Testis (tissue), 3 donors: ENCODE results near the gene HECA. TPM values are rescaled to one million over a fixed set of nuclear protein-coding genes. Genes with fewer than 3 reads are reported as not detected.

Experiments
- DNase-seq: peaks from one replicate; pipeline ENCODE4 v3.0.0-alpha.2; 2019
- H3K27ac ChIP-seq, 2 donors: fragments of 200-600 bp; sonication (generic); one replicate each; pipeline ENCODE4 v1.5.1; 2019
- H3K27me3 ChIP-seq: fragments of 200-600 bp; sonication (generic); one replicate; pipeline ENCODE4 v1.5.1; 2019
- H3K36me3 ChIP-seq: fragments of 200-600 bp; sonication (generic); one replicate; pipeline ENCODE4 v1.5.1; 2017; ENCODE audit warnings: low read depth; ENCODE audit errors: missing control alignments
- H3K4me1 ChIP-seq: fragments of 200-600 bp; sonication (generic); one replicate; pipeline ENCODE4 v1.5.1; 2019
- H3K4me3 ChIP-seq, 2 donors: fragments of 200-600 bp; sonication (generic); one replicate each; pipeline ENCODE4 v1.5.1; 2017 to 2019
- H3K9me3 ChIP-seq: fragments of 200-600 bp; sonication (generic); one replicate; pipeline ENCODE4 v1.5.1; 2017
- POLR2A ChIP-seq: fragments of 450-650 bp; IDR thresholded peaks from one replicate; pipeline ENCODE4 v1.6.1; 2017; ENCODE audit warnings: antibody characterized with exemption, mild to moderate bottlenecking, moderate library complexity
- WGBS, 2 donors: methylation state at CpG; one replicate each; pipeline ENCODE4 v1.1.5; 2018; 5-methylcytosine and 5-hydroxymethylcytosine counted together
- intact Hi-C: fragments of 100-400 bp; cut with DNase I; formaldehyde crosslinking; loops from one replicate; pipeline ENCODE4 v1.15.1; 2023; ENCODE audit warnings: low total_unique reads
- polyA plus RNA-seq: library from polyadenylated mRNA; stranded (reverse); fragments of 350-450 nt; fragmentation: Illumina TruSeq; extraction: RNeasy Lipid Tissue Mini Kit (QIAGEN cat#74804); gene quantifications from one replicate; pipeline ENCODE4 v1.2.3, GENCODE V29; 2014; ENCODE audit warnings: low read depth, low replicate concordance; ENCODE audit not compliant: insufficient read depth
- total RNA-seq, 2 donors: library from RNA; depleted of rRNA; stranded (reverse); fragments of >200 nt; gene quantifications; one replicate each; pipeline ENCODE4 v1.2.3, GENCODE V29; 2016
- TF ChIP-seq, protein P1 (sequence below), 3 experiments: fragments of 450-650 bp in 2 of 3; fragments of 200-600 bp in 1 of 3; sonication (generic) in 1 of 3; IDR thresholded peaks; one replicate each; pipeline ENCODE4 v1.5.1; 2016 to 2019; ENCODE audit warnings: antibody characterized with exemption in 3 of 3, mild to moderate bottlenecking in 2 of 3, moderate library complexity in 1 of 3

Gene HECA
- total and polyA plus RNA-seq, 3 donors from 2014 or later = 19.1 to 47.4 (median 40.2) TPM

DNA sequence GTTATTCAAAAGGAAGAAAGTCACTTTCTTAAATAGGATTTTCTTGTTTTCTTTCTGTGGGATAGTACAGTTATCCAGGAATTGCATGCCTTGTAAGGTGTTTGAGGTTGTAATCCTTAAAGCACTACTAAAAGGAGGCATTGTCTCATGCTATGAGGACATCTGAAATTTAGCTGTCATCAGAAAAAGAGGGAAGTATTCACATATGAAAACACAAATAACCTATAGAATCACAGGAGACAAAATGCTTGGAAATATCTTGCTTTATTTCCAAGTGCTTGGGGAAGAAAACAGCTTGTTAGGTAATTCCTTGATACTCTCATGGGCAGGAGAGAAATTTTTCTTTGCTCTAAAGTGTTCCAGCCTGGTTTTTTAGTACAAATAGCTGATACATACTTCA is 40.1 kb downstream of the HECA start:
- DNase-seq = no peak
- intact Hi-C loops = no loop called here
- H3K36me3 ChIP-seq = no peaks in the 10 kb centered on the region
- H3K9me3 ChIP-seq = no peaks in the 10 kb centered on the region
- H3K4me3 ChIP-seq = no peak overlapping the region
- no peaks in the 10 kb centered on the region for H3K27me3 ChIP-seq
- no peak overlapping the region for H3K27ac ChIP-seq
- TF ChIP-seq, protein P1, sequence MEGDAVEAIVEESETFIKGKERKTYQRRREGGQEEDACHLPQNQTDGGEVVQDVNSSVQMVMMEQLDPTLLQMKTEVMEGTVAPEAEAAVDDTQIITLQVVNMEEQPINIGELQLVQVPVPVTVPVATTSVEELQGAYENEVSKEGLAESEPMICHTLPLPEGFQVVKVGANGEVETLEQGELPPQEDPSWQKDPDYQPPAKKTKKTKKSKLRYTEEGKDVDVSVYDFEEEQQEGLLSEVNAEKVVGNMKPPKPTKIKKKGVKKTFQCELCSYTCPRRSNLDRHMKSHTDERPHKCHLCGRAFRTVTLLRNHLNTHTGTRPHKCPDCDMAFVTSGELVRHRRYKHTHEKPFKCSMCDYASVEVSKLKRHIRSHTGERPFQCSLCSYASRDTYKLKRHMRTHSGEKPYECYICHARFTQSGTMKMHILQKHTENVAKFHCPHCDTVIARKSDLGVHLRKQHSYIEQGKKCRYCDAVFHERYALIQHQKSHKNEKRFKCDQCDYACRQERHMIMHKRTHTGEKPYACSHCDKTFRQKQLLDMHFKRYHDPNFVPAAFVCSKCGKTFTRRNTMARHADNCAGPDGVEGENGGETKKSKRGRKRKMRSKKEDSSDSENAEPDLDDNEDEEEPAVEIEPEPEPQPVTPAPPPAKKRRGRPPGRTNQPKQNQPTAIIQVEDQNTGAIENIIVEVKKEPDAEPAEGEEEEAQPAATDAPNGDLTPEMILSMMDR (IDR thresholded peaks at IDR 0.05) = no peak
- no peak for TF ChIP-seq POLR2A
- no peaks in the 10 kb centered on the region for H3K4me1 ChIP-seq

DNA sequence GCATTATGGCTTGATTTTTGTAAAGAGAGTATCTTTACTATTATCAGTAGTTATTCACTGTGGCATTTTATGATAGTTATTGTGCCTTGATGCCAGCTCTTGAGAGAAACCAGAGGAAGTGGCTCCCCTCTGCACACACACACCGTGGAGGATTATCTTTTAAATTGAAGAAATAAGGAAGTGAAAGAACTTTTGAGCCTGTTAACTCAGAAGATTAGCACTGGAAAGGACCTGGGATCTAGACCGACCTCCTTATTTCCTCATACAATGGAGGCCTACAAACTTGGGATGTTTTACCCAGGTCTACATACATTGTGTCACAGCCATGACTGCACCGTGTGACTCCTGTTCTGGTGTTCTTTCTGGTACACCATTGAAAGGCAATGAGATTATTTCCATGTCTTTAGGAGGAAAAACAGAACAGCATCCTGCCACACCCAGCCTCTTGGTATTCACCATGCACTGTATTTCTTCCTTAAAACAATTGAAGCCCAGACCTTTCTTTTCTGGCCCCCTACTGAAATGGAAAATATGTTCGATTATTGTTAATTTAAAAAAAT is 40.6 kb downstream of the HECA start:
- H3K36me3 ChIP-seq = no peaks in the 10 kb centered on the region
- no peaks in the 10 kb centered on the region for H3K27me3 ChIP-seq
- no peaks in the 10 kb centered on the region for H3K4me1 ChIP-seq
- no peak for TF ChIP-seq POLR2A
- TF ChIP-seq, protein P1 (IDR thresholded peaks at IDR 0.05) = no peak
- intact Hi-C loops = no loop called here
- H3K9me3 ChIP-seq = no peaks in the 10 kb centered on the region
- no peak overlapping the region for H3K27ac ChIP-seq
- H3K4me3 ChIP-seq = no peak overlapping the region
- 79 to 84% methylated on average over 4 of the region's 4 CpGs for WGBS, 2 donors
- no peak for DNase-seq

DNA sequence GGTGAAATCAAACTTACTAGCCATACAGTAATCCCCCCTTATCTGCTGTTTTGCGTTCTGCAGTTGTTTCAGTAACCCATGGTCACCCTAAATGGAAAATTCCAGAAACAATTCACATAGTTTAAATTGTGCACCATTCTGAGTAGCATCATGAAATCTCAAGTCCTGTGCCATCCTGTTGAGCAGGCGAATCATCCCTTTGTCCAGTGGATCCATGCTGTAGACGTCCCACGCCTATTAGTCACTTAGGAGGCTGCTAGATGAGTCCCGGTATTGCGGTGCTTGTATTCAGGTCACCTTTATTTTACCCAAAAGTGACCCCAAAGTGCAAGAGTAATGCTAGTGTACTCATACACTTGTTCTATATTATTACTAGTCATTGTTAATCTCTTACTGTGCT is 46.4 kb downstream of the HECA start:
- no peaks in the 10 kb centered on the region for H3K36me3 ChIP-seq
- TF ChIP-seq, protein P1 (IDR thresholded peaks at IDR 0.05) = no peak
- H3K4me3 ChIP-seq = no peak overlapping the region
- no peaks in the 10 kb centered on the region for H3K4me1 ChIP-seq
- WGBS, 2 donors = 95% methylated on average over 6 of the region's 6 CpGs
- no peak overlapping the region for H3K27ac ChIP-seq
- no peaks in the 10 kb centered on the region for H3K27me3 ChIP-seq
- intact Hi-C loops = no loop called here
- no peak for DNase-seq
- H3K9me3 ChIP-seq = no peaks in the 10 kb centered on the region

DNA sequence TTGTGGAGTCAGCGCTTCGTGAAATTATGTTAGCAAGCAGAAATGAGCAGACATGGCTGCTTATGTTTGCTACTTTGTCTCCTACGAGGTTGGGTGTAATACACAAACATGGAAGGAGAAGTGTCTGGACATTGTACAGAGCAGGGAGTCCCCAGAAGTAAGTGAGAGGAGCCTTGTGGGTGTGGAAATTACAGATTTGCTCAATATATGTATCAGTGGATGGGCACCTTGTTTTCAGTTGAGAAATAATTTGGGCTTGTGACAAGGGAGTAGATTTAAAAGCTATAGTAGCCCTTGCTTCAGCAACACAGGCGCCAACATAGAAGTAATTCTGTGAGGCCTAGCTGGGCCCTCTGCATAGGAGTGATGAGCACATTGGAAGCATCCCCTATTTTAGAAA is 49.2 kb downstream of the HECA start:
- no peak for TF ChIP-seq POLR2A
- TF ChIP-seq, protein P1 (IDR thresholded peaks at IDR 0.05) = no peak
- Histone ChIP-seq H3K4me3 (no peak overlapping the region), H3K4me1 (no peaks in the 10 kb centered on the region), H3K36me3 (no peaks in the 10 kb centered on the region), H3K9me3 (no peaks in the 10 kb centered on the region), H3K27ac (no peak overlapping the region), H3K27me3 (no peaks in the 10 kb centered on the region)
- no peak for DNase-seq
- 71 to 78% methylated on average over 4 of the region's 4 CpGs for WGBS, 2 donors
- intact Hi-C loops = no loop called here

DNA sequence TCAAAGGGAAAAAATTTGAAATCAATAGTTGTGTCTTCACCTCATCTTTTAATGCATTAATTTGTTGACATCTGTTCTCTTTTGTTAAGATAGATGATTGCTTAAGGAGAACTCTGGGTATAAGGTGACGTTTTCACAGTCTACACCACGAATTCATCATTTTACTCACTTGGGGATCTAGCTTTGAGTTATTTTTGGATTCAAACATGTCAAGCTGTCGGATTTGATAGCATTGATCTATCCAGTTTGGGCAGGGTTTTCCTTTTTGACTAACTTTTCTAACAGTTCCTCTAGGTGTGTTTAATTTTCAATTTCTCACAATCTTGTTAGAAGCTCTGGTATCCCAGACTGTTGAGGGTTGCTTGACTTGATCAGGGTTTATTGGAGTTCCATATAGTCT is 49.6 kb downstream of the HECA start:
- 87 to 90% methylated on average over 3 of the region's 3 CpGs for WGBS, 2 donors
- intact Hi-C loops = no loop called here
- TF ChIP-seq, protein P1 (IDR thresholded peaks at IDR 0.05) = no peak
- TF ChIP-seq POLR2A = no peak
- Histone ChIP-seq H3K27me3 (no peaks in the 10 kb centered on the region), H3K9me3 (no peaks in the 10 kb centered on the region), H3K36me3 (no peaks in the 10 kb centered on the region), H3K27ac (no peak overlapping the region), H3K4me1 (no peaks in the 10 kb centered on the region), H3K4me3 (no peak overlapping the region)
- no peak for DNase-seq
